Brain microvascular endothelial cell (primary cell): ENCODE data around the gene CCDC85B.

ENCODE experiments used
- DNase-seq: peaks from one replicate; pipeline ENCODE4 v3.0.0-alpha.2; 2020
- H3K27ac ChIP-seq: fragments of 250-450 bp; sonication (Bioruptor Pico); 2 replicates; pipeline ENCODE4 v1.5.1; 2020; ENCODE audit warnings: mild to moderate bottlenecking, moderate library complexity
- H3K27me3 ChIP-seq: fragments of 250-450 bp; sonication (Bioruptor Pico); replicated peaks from 2 replicates; pipeline ENCODE4 v1.5.1; 2020; ENCODE audit warnings: mild to moderate bottlenecking
- H3K36me3 ChIP-seq: fragments of 250-450 bp; sonication (Bioruptor Pico); replicated peaks from 2 replicates; pipeline ENCODE4 v1.5.1; 2020; ENCODE audit warnings: mild to moderate bottlenecking
- H3K4me3 ChIP-seq: 2 replicates; pipeline ENCODE4 v1.5.1; 2011; ENCODE audit warnings: low read depth, mild to moderate bottlenecking, control low read depth, low read length, moderate library complexity
- CTCF ChIP-seq: IDR thresholded peaks from 2 replicates; pipeline ENCODE4 v1.5.1; 2011; ENCODE audit warnings: low read depth, mild to moderate bottlenecking, moderate library complexity, low read length, control low read depth, inconsistent platforms; ENCODE audit errors: missing control alignments
- in situ Hi-C: cut with HindIII; loops from 2 replicates; pipeline ENCODE4 v1.10.0; 2017; ENCODE audit warnings: low sequenced_read_pairs, low pct_ligation_motif_present

CCDC85B gene

GRCh38 chr11:65920372-65920802, 29.9 kb downstream of the CCDC85B start:
- Histone ChIP-seq H3K27me3 (no peaks in the 10 kb centered on the region), H3K4me3 (peak overlapping the region; percentile 81), H3K36me3 (peaks cover 22% of the 10 kb centered on the region), H3K27ac (no peak overlapping the region)
- no peak for DNase-seq
- no peak for TF ChIP-seq CTCF
- in situ Hi-C loops, result no loop called here

DNA sequence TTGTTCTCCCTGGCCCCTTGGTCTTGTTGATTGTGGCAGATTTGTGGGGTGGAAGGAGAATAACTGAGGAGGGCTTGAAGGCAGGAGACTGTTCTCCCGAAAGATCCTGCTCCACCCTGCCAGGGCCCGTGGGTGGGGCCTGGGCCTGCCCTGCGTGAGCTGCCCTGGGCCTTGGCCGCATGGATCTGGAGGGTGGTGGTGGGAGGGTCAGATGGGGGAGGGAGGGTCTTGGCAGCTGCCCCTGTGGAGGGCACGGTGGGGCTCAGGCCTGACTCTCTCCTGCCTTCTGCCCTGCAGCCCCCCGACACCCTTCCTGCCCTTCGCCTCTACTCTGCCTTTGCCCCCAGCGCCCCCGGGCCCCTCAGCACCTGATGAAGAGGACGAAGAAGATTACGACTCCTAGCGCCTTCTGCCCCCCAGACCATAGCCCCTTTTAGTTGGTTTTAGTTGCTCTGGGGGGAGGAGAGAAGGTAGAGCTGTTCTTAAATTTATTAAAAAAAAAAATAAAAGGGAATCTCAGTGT, 30.6 kb downstream of the CCDC85B start:
- no peak for DNase-seq
- peaks cover 22% of the 10 kb centered on the region for H3K36me3 ChIP-seq
- in situ Hi-C loops, result no loop called here
- TF ChIP-seq CTCF, result no peak
- no peak overlapping the region for H3K27ac ChIP-seq
- H3K27me3 ChIP-seq, result no peaks in the 10 kb centered on the region
- no peak overlapping the region for H3K4me3 ChIP-seq

DNA sequence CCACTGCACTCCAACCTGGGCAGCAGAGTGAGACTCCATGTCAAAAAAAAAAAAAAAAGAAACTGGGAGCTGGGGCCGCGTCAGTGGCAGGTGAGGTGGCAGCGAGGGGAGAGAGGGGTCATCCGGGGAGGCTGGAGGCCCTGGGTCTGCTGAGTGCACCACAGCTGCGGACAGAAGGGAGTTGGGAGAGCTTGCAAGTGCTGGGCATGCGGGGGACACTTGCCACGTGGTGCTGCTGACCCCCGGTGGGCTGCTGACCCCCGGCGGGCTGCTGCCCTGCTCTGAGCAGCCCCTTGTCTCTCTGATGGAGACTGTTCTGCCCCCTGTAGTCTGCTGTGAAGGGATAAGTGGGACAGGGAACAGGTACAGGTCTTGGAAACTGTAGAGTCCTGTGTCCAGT, 31.4 kb downstream of the CCDC85B start:
- Histone ChIP-seq H3K4me3 (no peak overlapping the region), H3K36me3 (peaks cover 22% of the 10 kb centered on the region), H3K27me3 (no peaks in the 10 kb centered on the region), H3K27ac (no peak overlapping the region)
- in situ Hi-C loops, result no loop called here
- TF ChIP-seq CTCF, result no peak
- DNase-seq, result no peak

DNA sequence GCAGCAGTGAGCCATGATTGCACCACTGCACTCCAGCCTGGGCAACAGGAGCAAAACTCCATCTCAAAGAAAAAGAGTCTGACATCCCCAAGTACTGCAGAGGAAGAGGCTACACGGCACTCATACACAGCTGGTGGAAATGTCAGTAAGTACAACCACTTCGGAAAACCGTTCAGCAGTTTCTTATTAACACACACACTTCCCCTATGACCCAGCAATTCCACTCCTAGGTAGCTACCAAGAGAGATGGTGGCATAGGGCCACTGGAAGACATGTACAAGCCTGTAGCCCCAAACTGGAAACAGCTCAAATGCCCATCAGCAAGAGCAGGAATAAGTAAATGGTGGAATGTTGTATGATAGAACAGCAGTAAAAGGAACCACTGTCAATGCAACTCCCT, 32.1 kb downstream of the CCDC85B start:
- H3K4me3 ChIP-seq, result no peak overlapping the region
- no peaks in the 10 kb centered on the region for H3K27me3 ChIP-seq
- no peak overlapping the region for H3K27ac ChIP-seq
- no peak for TF ChIP-seq CTCF
- in situ Hi-C loops, result no loop called here
- no peak for DNase-seq
- peaks cover 22% of the 10 kb centered on the region for H3K36me3 ChIP-seq

GRCh38 chr11:65925397-65925796, 34.9 kb downstream of the CCDC85B start:
- no peak for DNase-seq
- Histone ChIP-seq H3K27me3 (no peaks in the 10 kb centered on the region), H3K36me3 (peaks cover 22% of the 10 kb centered on the region), H3K27ac (no peak overlapping the region), H3K4me3 (no peak overlapping the region)
- TF ChIP-seq CTCF, result no peak
- in situ Hi-C loops, result no loop called here

GRCh38 chr11:65927904-65928397, 37.5 kb downstream of the CCDC85B start:
- Histone ChIP-seq H3K4me3 (no peak overlapping the region), H3K27me3 (no peaks in the 10 kb centered on the region), H3K27ac (no peak overlapping the region), H3K36me3 (peaks cover 6% of the 10 kb centered on the region)
- in situ Hi-C loops, result no loop called here
- TF ChIP-seq CTCF, result no peak
- DNase-seq, result no peak
